GM18867 (cell line): ENCODE data around the gene NKAIN4.

Experiments
- ATAC-seq: cut with Tn5 transposase; IDR thresholded peaks from one replicate; pipeline ENCODE4 v1.9.1; 2021; ENCODE audit warnings: mild to moderate bottlenecking, moderate library complexity; ENCODE audit not compliant: unreplicated experiment

NKAIN4 gene

GRCh38 chr20:63220696-63221399, 33.4 kb downstream of the NKAIN4 start:
- ATAC-seq, result no peak

DNA sequence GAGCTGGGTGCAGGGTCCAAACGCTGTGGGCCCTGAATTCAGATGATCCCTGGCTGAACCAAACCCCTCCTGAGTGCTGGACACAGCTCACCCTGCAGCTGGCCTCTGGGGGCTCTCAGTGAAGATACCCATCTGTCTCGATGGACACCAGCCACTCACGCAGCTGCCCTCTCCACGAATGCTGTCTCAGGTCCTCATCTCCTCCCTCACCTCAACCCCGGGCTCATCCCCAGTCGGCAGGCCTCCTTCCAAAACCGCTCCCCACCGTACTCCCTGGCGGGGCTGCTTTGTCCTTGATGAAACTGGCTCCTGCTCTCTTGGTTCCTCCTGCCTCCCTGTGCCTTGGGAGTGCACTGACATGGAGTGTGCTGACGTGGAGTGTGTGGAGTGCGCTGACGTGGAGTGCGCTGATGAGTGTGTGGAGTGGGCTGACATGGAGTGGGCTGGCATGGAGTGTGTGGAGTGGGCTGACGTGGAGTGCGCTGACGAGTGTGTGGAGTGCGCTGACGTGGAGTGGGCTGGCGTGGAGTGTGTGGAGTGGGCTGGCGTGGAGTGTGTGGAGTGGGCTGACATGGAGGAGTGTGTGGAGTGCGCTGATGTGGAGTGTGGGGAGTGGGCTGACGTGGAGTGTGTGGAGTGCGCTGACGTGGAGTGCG, 34.3 kb downstream of the NKAIN4 start:
- ATAC-seq, result no peak

DNA sequence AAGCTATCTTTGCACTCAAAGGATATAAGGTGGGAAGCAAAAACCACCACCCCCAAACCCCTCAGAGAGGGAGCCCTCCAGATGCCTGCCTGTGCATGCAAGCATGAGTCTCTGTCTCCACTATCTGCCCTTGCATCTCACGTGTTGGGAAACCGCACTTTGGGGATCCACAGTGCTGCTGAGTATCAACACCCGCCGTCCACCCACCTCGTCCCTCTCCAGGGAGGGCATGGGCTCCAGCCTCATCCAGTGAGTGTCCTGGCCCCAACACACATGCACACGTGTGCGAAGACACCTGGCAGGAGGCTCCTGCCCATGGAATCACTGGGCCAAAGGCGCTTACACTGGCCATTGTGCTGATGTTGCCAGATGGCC, 34.8 kb downstream of the NKAIN4 start:
- ATAC-seq, result no peak

GRCh38 chr20:63218701-63219446, 35.4 kb downstream of the NKAIN4 start:
- ATAC-seq, result no peak

DNA sequence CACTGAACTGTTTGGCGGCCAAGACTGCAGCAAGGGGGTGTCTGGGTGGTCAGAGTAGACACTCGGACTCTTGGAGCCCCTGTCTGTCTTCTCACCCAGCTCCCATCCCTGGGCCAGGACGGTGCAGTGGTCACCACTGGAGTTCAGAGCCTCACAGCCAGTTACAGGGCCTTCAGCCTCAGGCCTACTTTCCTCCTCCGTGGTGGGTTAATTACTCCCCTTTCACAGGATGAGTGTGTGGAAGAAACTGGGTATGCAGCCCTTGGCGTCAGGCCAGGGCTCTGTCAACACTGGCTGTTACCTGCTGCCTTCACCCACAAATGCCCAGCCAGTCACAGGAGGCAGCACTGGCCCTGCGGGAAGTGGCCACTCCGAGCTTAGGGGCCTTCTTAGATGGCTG, 36.6 kb downstream of the NKAIN4 start:
- no peak for ATAC-seq

DNA sequence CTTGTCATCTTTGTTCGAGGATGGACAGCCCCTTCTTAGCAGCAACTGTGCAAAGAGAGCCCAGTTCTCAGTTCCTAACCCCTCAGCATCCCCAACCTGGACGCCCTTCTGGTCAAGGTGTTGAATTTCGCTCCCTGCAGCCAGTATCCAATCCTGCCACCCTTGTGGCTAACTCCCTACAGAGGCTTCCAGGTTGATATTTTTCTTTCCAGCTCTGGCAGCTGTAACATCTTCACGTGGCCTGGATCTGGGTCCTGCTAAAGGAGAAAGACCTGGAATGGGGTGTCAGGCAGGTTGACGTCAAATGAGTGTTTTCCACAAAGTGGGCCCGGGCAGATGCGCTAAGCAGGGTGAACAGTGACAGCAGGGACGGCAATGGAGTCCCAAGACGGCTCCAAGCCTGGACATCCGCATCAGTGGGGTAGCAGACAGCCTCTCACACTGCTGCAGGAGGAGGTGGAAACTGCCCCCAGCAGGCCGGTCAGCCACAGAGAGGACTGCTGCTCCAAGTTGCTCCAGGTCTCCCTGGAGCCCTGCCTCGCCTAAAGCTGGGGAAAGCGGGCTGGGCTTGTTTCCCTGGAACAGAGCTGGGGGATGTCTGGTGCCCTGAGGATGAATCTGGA, 37.3 kb downstream of the NKAIN4 start:
- no peak for ATAC-seq

DNA sequence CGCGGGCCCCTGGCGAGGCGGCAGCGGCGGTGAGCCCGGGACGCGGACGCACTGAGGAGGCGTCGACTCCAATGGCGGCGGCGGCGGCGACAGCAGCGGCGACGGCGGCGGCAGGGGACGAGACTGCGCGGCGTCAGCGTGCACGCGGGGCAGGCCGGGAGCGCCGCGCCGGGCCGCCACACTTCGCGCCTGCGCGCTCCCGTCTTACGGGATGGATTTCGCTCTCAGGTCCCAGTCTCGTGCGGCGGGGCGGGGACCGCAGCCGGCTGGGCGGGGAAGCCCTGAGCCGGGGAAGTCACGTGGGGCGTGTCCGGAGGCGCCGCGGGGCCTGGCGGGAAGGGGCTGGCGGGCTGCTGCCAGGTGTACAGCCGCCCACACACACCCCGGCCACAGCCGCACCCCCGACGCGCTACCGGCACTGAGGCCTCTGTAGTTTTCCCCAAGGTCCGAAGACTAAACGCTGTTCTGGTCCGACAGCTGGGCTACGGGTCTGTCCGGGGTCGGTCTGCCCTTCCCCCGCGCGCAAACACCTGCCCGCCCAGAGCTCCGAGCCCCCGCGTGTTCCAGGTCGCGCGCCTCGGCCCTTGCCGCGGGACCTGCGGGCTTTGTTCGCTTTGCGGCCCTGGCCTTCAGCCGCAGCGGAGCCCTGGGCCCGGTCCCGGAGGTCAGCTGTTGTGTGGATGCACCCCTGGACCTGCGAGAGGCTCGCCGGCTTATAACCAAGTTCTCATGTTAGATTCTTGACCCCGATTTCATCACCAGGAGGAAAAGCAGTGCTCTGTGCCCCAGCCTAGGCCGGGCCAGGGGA, 38.0 kb downstream of the NKAIN4 start, which contains the start of gene YTHDF1:
YTHDF1 (minus strand) TSS at position 91 of the 808 bp plus-strand sequence. CDS start 239 bp downstream, outside the sequence.
- ATAC-seq, result peak; percentile 84

DNA sequence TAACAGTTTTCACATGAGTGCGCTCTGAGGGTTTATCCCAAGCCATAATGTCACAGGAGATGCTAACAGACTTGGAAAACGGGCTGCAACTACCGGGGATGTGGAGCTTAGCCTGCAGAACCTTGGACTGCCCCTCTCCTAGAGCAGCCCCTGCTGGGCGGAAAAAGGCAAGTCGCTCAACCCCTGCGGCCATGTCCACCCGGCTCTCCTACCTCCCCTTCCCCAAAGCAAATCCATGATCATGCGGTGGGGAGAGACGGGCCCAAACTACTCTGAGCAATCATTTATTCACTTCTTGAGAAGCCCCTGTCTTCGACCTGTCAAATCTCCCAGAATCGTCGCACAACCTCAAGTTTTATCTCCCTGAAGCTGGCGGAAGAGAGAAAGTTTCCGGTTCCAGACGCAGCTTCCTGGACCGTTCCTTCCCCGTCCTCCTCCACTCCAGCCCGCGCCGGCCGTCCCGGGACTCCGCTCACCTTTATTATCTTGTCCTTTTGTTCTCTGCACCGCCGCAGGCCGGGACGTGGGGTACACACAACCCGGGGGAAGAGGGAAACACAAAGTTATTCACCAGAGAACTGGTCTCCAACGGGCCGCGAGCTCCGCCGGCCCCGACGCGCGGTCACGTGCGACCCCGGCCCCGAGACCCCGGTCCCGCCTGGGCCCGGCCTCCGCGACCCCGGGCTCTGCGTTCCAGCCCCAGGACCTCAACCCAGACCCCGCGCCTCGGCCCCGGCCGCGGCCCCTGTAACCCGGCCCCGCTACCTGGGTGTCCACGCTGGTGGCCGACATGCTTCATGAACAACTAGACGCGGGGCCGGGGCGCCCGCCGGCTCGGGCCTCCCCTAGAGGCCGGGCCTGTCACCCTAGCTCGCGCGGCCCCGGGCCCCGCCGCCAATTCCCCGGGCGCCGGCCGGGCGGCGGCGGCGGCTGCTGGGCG, 38.9 kb downstream of the NKAIN4 start:
- ATAC-seq, result peak; percentile 3

DNA sequence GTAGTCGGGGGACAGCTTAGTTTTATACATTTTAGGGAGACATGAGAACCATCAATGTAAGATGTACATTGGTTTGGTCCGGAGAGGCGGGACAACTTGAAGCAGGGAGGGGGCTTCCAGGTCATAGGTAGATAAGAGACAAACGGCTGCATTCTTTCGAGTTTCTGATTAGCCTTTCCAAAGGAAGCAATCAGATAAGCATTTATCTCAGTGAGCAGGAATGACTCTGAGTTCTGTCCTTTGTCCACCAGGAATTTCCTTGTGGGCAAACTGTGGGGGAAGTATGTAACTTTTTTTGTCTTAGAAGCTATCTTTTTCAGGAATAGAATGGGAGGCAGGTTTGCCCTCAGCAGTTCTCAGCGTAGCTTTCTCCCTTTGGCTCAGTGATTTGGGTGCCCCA, 39.7 kb downstream of the NKAIN4 start:
- ATAC-seq, result no peak

DNA sequence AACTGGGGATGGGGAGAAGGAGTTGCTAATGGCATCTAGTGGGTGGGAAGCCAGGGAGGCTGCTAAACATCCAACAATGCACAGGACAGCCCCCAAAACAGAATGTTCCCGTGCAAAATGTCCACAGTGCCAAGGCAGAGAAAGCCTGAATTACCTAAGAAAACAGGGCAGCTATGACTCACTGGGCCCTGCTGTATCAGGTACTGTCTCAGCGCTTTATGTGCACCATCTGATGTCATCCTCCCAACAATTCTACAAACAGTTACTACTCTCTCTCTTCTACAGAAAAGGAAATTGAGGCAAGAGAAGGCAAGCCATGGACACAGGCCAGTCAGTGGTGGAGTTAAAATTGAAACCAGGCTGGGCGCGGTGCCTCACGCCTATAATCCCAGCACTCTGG, 41.5 kb downstream of the NKAIN4 start:
- no peak for ATAC-seq

DNA sequence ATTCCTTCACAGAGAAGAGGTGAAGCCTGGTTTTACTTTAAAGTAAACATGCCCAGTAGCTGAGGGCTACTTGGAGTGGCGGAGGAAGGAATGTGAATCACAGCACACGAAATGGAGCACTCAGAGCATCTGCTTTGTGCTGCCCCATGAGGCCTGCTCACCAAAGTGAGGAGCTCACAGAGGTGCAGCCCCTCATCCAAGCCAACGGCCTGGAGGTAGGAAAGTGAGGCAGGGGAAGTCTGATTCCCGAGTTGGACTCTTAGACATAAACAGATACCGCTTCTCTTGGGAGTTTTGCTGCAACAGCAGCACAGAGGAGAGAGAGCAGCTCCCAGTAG, 41.9 kb downstream of the NKAIN4 start:
- ATAC-seq, result no peak

- no peak for ATAC-seq
Observed at GRCh38 chr20:63210011-63210605, 44.2 kb downstream of the NKAIN4 start.

GRCh38 chr20:63208346-63208909, 45.8 kb downstream of the NKAIN4 start:
- ATAC-seq, result no peak

GRCh38 chr20:63206878-63207277, 47.4 kb downstream of the NKAIN4 start:
- ATAC-seq, result no peak

DNA sequence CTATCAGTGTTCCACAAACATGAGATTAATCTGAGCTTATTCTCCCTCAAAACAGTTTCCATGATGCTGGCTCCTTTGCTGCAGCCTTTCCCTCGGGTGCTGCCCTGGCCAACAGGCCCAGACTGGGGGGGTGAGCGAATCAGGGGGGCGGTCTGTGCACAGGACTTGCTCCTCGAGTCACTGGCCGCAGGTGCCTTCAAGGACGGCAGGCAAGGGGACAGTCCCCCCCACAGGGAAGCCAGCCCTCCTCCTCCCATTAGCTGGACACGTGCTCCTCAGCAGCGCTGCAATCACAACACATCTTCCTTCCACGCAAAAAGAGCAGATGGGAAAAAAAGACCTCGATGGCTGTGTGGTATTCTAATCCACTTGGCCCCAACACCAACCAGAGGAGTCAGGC, 48.4 kb downstream of the NKAIN4 start:
- ATAC-seq, result no peak

GRCh38 chr20:63204362-63204761, 49.9 kb downstream of the NKAIN4 start:
- ATAC-seq, result no peak

- ATAC-seq, result no peak
Observed at GRCh38 chr20:63202811-63203526, 51.3 kb downstream of the NKAIN4 start.

DNA sequence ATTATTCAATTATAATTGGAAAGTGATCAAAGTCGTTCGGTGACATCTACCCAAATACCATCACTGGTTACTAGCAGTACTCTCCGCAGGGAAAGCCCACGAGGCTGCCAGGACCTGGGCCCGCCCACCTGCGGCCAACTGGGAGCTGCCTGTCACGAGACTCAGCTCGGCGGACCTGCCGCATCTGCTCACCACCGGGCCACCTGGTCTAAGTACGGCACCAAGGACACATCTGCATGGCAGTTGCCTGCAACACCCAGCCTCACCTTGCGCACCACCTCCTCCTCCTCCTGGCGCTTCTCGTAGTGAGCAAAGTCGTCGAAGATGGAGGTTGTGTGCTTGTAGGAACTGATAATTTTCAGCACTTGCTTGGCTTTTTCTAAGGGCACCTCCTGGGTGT, 52.2 kb downstream of the NKAIN4 start:
- ATAC-seq, result no peak
